CD8-positive, alpha-beta memory T cell (primary cell): ENCODE data around the gene ACY1. TPM values are rescaled to one million over a fixed set of nuclear protein-coding genes. Genes with fewer than 3 reads are reported as not detected.

ENCODE experiments used
- CTCF ChIA-PET: fragments of 350-600 bp; sonication (Branson Sonifier 250); formaldehyde crosslinking; loops from one replicate; lab custom pipeline; 2021; ENCODE audit warnings: antibody characterized with exemption; lab: Charles Lee
- POLR2A ChIA-PET: fragments of 350-600 bp; sonication (Branson Sonifier 250); formaldehyde crosslinking; loops from one replicate; lab custom pipeline; 2021; ENCODE audit warnings: antibody characterized with exemption; lab: Charles Lee
- DNase-seq, 5 donors: peaks; one replicate each; pipeline versions ENCODE4 v3.0.0 to v3.0.0-alpha.2; 2020 to 2022; ENCODE audit warnings: mixed read lengths in 1 of 5
- H3K27ac ChIP-seq: one replicate; pipeline ENCODE4 v1.7.0; 2013; ENCODE audit warnings: low read depth, mild to moderate bottlenecking, low read length, moderate library complexity
- H3K27me3 ChIP-seq: 2 replicates; pipeline ENCODE4 v1.7.0; 2013; ENCODE audit warnings: low read length, mild to moderate bottlenecking; ENCODE audit not compliant: insufficient read depth, poor library complexity, severe bottlenecking
- H3K36me3 ChIP-seq: 2 replicates; pipeline ENCODE4 v1.7.0; 2013; ENCODE audit warnings: mild to moderate bottlenecking, low read length, moderate library complexity; ENCODE audit not compliant: insufficient read depth
- H3K4me1 ChIP-seq: 2 replicates; pipeline ENCODE4 v1.7.0; 2013; ENCODE audit warnings: mild to moderate bottlenecking, low read length, moderate library complexity; ENCODE audit not compliant: insufficient read depth
- H3K4me3 ChIP-seq: 2 replicates; pipeline ENCODE4 v1.7.0; 2013; ENCODE audit warnings: mild to moderate bottlenecking, low read length
- H3K9me3 ChIP-seq: 2 replicates; pipeline ENCODE4 v1.7.0; 2013; ENCODE audit warnings: mild to moderate bottlenecking, low read length
- H3K27ac Mint-ChIP-seq, 8 donors: one replicate each; pipeline ENCODE4 v1.8.0; 2020 to 2021; ENCODE audit warnings: mixed read lengths in 8 of 8, mild to moderate bottlenecking in 6 of 8, inconsistent platforms in 3 of 8, moderate library complexity in 3 of 8
- H3K27me3 Mint-ChIP-seq, 2 donors: one replicate each; pipeline ENCODE4 v1.8.0; 2020 to 2021; ENCODE audit warnings: mixed read lengths in 2 of 2, mild to moderate bottlenecking in 1 of 2, moderate library complexity in 1 of 2
- H3K36me3 Mint-ChIP-seq, 3 donors: one replicate each; pipeline ENCODE4 v1.8.0; 2020 to 2021; ENCODE audit warnings: mixed read lengths in 3 of 3, inconsistent platforms in 1 of 3, mild to moderate bottlenecking in 1 of 3
- H3K4me1 Mint-ChIP-seq, 3 donors: one replicate each; pipeline ENCODE4 v1.8.0; 2020 to 2021; ENCODE audit warnings: mixed read lengths in 3 of 3, inconsistent platforms in 1 of 3, mild to moderate bottlenecking in 1 of 3
- H3K4me3 Mint-ChIP-seq, 7 donors: one replicate each; pipeline ENCODE4 v1.8.0; 2020 to 2021; ENCODE audit warnings: mixed read lengths in 7 of 7, mild to moderate bottlenecking in 6 of 7, moderate library complexity in 4 of 7, inconsistent platforms in 2 of 7
- H3K9me3 Mint-ChIP-seq, 5 donors: one replicate each; pipeline ENCODE4 v1.8.0; 2020 to 2022; ENCODE audit warnings: mixed read lengths in 5 of 5, mild to moderate bottlenecking in 3 of 5, moderate library complexity in 2 of 5, inconsistent platforms in 1 of 5
- polyA plus RNA-seq: library from polyadenylated mRNA; unstranded; fragments of 300-500 nt; fragmentation: Illumina TruSeq; gene quantifications from one replicate; pipeline ENCODE4 v1.2.3, GENCODE V29; 2021
- total RNA-seq, 2 experiments: library from RNA; stranded (reverse); gene quantifications; one replicate each; pipeline ENCODE4 v1.2.3, GENCODE V29; 2021

Gene ACY1
- total and polyA plus RNA-seq, 3 experiments from 2014 or later = 13.8 to 49.0 (median 46.1) TPM

DNA sequence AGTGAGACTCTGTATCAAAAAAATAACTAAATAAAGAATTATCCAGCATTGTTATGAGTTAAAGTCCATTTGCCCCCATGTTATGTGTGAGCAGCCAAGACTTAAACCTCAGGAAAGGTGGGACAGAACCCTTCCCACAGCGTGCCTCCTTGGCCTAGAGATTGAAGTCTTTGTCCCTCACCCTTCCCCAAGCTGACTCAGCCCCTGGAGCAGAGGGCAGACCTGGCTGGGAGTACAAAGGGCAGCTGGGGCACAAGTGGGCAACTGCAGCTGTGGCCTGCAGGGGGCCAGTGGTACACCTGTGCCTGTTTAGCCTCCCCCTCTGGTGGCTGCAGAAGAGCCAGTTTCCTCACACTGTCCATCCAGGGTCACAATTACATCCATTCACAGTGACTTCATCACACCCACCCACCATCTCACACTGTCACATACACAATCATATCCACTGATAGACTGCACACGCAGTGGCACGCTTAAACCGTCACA is 940 bp upstream of the ACY1 start:
- ChIA-PET CTCF (interaction anchor here (0.6 to 3.9 kb wide), 10 partner anchors 8 to 1413 kb away, joined by 3 to 43 read pairs (median 6); partner anchors contain the start of genes ABHD14A, ABHD14B, DUSP7 and HEMK1), POLR2A (interaction anchor here (1.0 to 2.1 kb wide), 6 partner anchors 8 to 41 kb away, joined by 4 to 14 read pairs (median 9); partner anchors contain the start of genes ABHD14A, ABHD14B, PARP3 and PCBP4)
- peak overlapping the region; percentile 77 for H3K27ac ChIP-seq
- no peaks in the 10 kb centered on the region for H3K9me3 Mint-ChIP-seq
- H3K4me3 ChIP-seq = peak overlapping the region; percentile 87
- H3K4me3 Mint-ChIP-seq = peak overlapping the region; percentile 83 to 96 (median 93)
- H3K27me3 Mint-ChIP-seq = no peaks in the 10 kb centered on the region
- peak overlapping the region; percentile 57 to 98 (median 92) for H3K27ac Mint-ChIP-seq
- no peaks in the 10 kb centered on the region for H3K9me3 ChIP-seq
- H3K4me1 ChIP-seq = peaks cover 23% of the 10 kb centered on the region
- H3K27me3 ChIP-seq = no peaks in the 10 kb centered on the region
- H3K4me1 Mint-ChIP-seq = peaks cover 25 to 32% (median 31%) of the 10 kb centered on the region in 3 donors
- H3K36me3 ChIP-seq = no peaks in the 10 kb centered on the region
- DNase-seq = peak in 1 of 5 donors; percentile 23
- peaks cover 0 to 1% (median 0%) of the 10 kb centered on the region in 3 donors for H3K36me3 Mint-ChIP-seq

DNA sequence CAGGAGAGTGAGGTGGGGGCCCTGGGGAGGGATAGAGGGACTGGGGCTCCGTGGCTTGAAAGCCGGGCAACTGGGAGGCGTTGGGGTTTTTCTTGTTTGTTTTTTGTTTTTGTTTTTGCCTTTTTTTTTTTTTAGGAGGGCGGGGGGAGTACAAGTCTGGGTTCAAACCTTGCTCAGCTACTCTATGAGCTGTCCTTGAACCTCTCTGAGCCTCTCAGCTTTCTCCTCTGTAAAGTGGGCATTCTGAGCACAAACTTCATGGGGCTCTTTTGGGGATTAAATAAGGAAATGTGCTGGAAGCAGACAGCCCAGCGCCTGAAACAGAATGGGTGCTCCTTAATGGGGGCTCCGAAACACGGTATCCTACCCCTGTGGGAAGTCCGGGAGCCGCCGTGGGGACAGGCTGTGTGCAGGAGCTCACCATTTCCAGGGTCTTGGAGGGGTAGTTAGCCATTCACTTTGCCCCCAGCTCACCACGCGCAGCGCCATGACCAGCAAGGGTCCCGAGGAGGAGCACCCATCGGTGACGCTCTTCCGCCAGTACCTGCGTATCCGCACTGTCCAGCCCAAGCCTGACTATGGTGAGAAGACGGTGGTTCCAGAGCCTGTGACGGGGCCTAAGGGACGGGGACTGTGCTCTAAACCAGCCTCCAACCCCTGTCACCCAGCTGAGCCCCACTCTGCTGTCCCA is 388 bp downstream of the ACY1 start:
- no peaks in the 10 kb centered on the region for H3K27me3 ChIP-seq
- ChIA-PET CTCF (interaction anchor here (0.7 to 3.9 kb wide), 11 partner anchors 8 to 355 kb away, joined by 3 to 43 read pairs (median 4); partner anchors contain the start of genes ABHD14A, ABHD14B and RRP9), POLR2A (interaction anchor here (0.7 to 2.1 kb wide), 7 partner anchors 9 to 214 kb away, joined by 3 to 14 read pairs (median 6); partner anchors contain the start of genes ABHD14A, ABHD14B, PARP3 and PCBP4)
- H3K9me3 ChIP-seq = no peaks in the 10 kb centered on the region
- H3K4me3 ChIP-seq = peak overlapping the region; percentile 87
- peaks cover 20% of the 10 kb centered on the region for H3K4me1 ChIP-seq
- H3K27ac Mint-ChIP-seq = peak overlapping the region; percentile 57 to 99 (median 90)
- H3K27ac ChIP-seq = peak overlapping the region; percentile 77
- peak overlapping the region; percentile 80 to 96 (median 93) for H3K4me3 Mint-ChIP-seq
- H3K36me3 ChIP-seq = no peaks in the 10 kb centered on the region
- no peaks in the 10 kb centered on the region for H3K27me3 Mint-ChIP-seq
- no peaks in the 10 kb centered on the region for H3K9me3 Mint-ChIP-seq
- H3K36me3 Mint-ChIP-seq = peaks cover 0 to 1% (median 0%) of the 10 kb centered on the region in 3 donors
- H3K4me1 Mint-ChIP-seq = peaks cover 24 to 29% (median 29%) of the 10 kb centered on the region in 3 donors
- no peak for DNase-seq

DNA sequence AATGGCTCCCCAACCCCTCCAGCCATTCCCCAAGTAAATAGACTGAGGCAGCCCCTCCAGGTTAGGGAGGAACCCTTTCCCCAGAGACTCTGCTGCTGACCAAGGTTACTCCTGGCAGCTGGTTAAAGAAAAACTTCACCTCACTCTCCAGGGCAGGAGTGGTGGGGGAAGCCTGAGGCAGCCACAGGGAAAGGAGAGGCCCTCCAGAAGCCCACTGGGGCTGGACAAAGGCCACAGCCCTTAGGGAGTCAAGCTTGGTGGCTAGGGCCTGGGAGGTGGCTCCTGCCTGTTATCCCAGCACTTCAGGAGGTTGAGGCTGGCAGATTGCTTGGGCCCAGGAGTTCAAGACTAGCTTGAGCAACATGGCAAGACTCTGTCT is 923 bp downstream of the ACY1 start:
- no peaks in the 10 kb centered on the region for H3K27me3 ChIP-seq
- no peak for DNase-seq
- peak overlapping the region in 6 of 7 donors; percentile 68 to 95 (median 90) for H3K4me3 Mint-ChIP-seq
- peak overlapping the region; percentile 87 for H3K4me3 ChIP-seq
- ChIA-PET CTCF (interaction anchor here (0.7 to 3.9 kb wide), 7 partner anchors 10 to 354 kb away, joined by 3 to 43 read pairs (median 4); partner anchors contain the start of genes ABHD14A and ABHD14B), POLR2A (interaction anchor here (0.7 to 2.1 kb wide), 3 partner anchors 10 to 213 kb away, joined by 3 to 14 read pairs (median 6); partner anchors contain the start of genes ABHD14A, ABHD14B and PCBP4)
- H3K27ac Mint-ChIP-seq = peak overlapping the region in 6 of 8 donors; percentile 57 to 94 (median 91)
- no peaks in the 10 kb centered on the region for H3K36me3 ChIP-seq
- H3K36me3 Mint-ChIP-seq = peaks cover 0 to 1% (median 0%) of the 10 kb centered on the region in 3 donors
- H3K27ac ChIP-seq = peak overlapping the region; percentile 77
- H3K9me3 ChIP-seq = no peaks in the 10 kb centered on the region
- H3K4me1 ChIP-seq = peaks cover 20% of the 10 kb centered on the region
- H3K9me3 Mint-ChIP-seq = no peaks in the 10 kb centered on the region
- H3K4me1 Mint-ChIP-seq = peaks cover 23 to 29% (median 25%) of the 10 kb centered on the region in 3 donors
- no peaks in the 10 kb centered on the region for H3K27me3 Mint-ChIP-seq

DNA sequence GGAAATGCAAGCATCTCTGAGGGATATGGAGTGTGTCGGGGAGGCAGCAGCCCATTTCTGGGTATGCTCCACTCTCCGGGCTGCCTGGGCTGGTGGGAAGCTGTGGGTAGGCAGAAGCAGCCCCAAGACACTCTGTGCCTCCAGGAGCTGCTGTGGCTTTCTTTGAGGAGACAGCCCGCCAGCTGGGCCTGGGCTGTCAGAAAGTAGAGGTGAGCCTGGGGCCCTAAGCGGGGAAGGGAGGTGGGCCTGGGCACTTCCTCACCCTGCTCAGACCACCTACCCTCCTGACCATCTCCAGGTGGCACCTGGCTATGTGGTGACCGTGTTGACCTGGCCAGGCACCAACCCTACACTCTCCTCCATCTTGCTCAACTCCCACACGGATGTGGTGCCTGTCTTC is 1.7 kb downstream of the ACY1 start:
- peaks cover 23 to 29% (median 25%) of the 10 kb centered on the region in 3 donors for H3K4me1 Mint-ChIP-seq
- no peaks in the 10 kb centered on the region for H3K9me3 Mint-ChIP-seq
- ChIA-PET POLR2A (no interaction called here), CTCF (interaction anchor here (1.8 to 3.9 kb wide), 2 partner anchors 11 to 354 kb away, joined by 5 to 43 read pairs; partner anchors contain the start of genes ABHD14A and ABHD14B)
- Histone ChIP-seq H3K27me3 (no peaks in the 10 kb centered on the region), H3K27ac (no peak overlapping the region), H3K4me1 (peaks cover 20% of the 10 kb centered on the region), H3K36me3 (no peaks in the 10 kb centered on the region), H3K4me3 (no peak overlapping the region), H3K9me3 (no peaks in the 10 kb centered on the region)
- H3K27ac Mint-ChIP-seq = peak overlapping the region in 7 of 8 donors; percentile 53 to 94 (median 76)
- H3K36me3 Mint-ChIP-seq = peaks cover 0 to 1% (median 0%) of the 10 kb centered on the region in 3 donors
- no peaks in the 10 kb centered on the region for H3K27me3 Mint-ChIP-seq
- H3K4me3 Mint-ChIP-seq = peak overlapping the region in 6 of 7 donors; percentile 16 to 84 (median 41)
- no peak for DNase-seq

DNA sequence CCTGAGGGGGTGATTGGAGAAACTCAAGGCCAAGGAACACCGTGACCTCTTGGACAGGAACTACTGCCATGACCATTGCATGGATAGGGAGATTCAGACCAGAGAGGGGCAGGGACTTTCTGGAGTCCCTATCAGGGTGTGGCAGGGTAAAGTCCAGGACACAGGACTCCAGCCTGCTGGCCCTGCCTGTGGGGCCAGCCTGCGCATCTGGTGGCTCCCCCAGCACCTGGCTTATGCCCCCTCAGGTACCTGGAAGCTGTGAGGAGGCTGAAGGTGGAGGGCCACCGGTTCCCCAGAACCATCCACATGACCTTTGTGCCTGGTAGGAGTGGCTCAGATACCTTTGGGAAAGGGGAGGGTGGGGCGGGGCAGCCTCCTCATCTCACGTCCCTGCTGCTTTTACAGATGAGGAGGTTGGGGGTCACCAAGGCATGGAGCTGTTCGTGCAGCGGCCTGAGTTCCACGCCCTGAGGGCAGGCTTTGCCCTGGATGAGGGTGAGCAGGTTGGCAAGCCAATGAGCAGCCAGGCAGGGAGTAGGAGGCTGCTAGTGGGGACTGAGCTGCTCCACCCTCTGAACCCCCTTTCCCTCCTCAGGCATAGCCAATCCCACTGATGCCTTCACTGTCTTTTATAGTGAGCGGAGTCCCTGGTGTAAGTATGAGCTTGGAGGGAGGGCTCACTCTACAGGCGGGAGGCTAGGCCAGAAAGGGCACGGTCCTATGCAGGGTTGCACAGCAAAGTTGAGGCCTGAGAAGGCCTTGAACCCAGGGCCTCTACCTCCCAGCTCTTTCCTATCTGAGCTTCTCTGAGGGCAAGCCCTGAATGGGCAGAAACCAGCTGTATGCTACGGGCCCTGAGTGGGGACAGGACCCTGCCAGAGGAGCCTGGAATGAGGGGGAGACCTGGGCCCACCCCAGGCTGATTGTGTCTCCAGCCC is 2.9 kb downstream of the ACY1 start:
- H3K4me1 ChIP-seq = peaks cover 18% of the 10 kb centered on the region
- no peak overlapping the region for H3K4me3 Mint-ChIP-seq
- no peaks in the 10 kb centered on the region for H3K36me3 ChIP-seq
- no peaks in the 10 kb centered on the region for H3K27me3 ChIP-seq
- no peaks in the 10 kb centered on the region for H3K27me3 Mint-ChIP-seq
- no peak for DNase-seq
- ChIA-PET CTCF (interaction anchor here (1.3 to 2.7 kb wide), 3 partner anchors 11 to 70 kb away, joined by 4 to 10 read pairs (median 5); partner anchors contain the start of genes ABHD14A, ABHD14B and DUSP7), POLR2A (interaction anchor here (0.9 to 1.1 kb wide), 2 partner anchors 9 to 18 kb away, joined by 3 to 4 read pairs; partner anchors contain the start of gene RPL29)
- no peak overlapping the region for H3K4me3 ChIP-seq
- no peak overlapping the region for H3K27ac ChIP-seq
- H3K9me3 Mint-ChIP-seq = no peaks in the 10 kb centered on the region
- H3K4me1 Mint-ChIP-seq = peaks cover 19 to 26% (median 22%) of the 10 kb centered on the region in 3 donors
- no peaks in the 10 kb centered on the region for H3K9me3 ChIP-seq
- peak overlapping the region in 1 of 8 donors; percentile 95 for H3K27ac Mint-ChIP-seq
- peaks cover 0 to 3% (median 1%) of the 10 kb centered on the region in 3 donors for H3K36me3 Mint-ChIP-seq

DNA sequence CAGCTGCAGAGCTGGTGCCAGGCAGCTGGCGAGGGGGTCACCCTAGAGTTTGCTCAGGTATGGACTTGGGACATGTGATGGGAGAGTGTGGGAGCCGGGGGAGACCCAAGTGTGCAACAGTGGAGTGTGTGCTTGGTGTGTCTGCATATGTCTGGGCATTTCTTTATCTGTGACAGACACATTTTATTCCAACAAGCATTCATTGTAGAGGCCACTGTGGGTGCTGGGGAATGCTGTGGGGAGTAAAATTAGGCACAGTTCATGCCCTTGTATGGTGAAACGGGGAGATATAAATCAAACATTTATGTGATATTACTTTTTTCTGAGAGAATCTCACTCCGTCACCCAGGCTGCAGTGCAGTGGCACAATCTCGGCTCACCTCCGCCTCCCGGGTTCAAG is 4.2 kb downstream of the ACY1 start:
- no peaks in the 10 kb centered on the region for H3K9me3 ChIP-seq
- CTCF ChIA-PET = interaction anchor here (1.3 to 2.7 kb wide), 3 partner anchors 12 to 69 kb away, joined by 4 to 10 read pairs (median 5); partner anchors contain the start of genes ABHD14A, ABHD14B and DUSP7

More for the DNA sequence above, 4.2 kb downstream of the ACY1 start:
- peak overlapping the region in 5 of 8 donors; percentile 3 to 75 (median 65) for H3K27ac Mint-ChIP-seq
- Histone ChIP-seq H3K27ac (no peak overlapping the region), H3K27me3 (no peaks in the 10 kb centered on the region), H3K36me3 (peaks cover 9% of the 10 kb centered on the region), H3K4me1 (peaks cover 9% of the 10 kb centered on the region), H3K4me3 (no peak overlapping the region)
- POLR2A ChIA-PET = interaction anchor here (1.1 kb wide), 1 partner anchor 19 kb away, joined by 3 read pairs; no protein-coding TSS in a partner anchor
- peaks cover 14 to 23% (median 19%) of the 10 kb centered on the region in 3 donors for H3K4me1 Mint-ChIP-seq
- H3K36me3 Mint-ChIP-seq = peaks cover 0 to 14% (median 1%) of the 10 kb centered on the region in 3 donors
- DNase-seq = no peak
- H3K4me3 Mint-ChIP-seq = no peak overlapping the region
- no peaks in the 10 kb centered on the region for H3K27me3 Mint-ChIP-seq
- no peaks in the 10 kb centered on the region for H3K9me3 Mint-ChIP-seq
